HEK293 (cell line): ENCODE measurements around the gene HNRNPK.
A peak's percentile ranks its signal among the peaks of the same experiment; 100 is the strongest.

ENCODE experiments used
- BCL11A ChIP-seq: fragments of 450-650 bp; formaldehyde crosslinking; IDR thresholded peaks from 2 replicates; pipeline ENCODE4 v1.5.1; 2016; ENCODE audit warnings: low read depth, missing biosample characterization, missing genetic modification characterization
- BCL11B ChIP-seq: fragments of 450-650 bp; formaldehyde crosslinking; IDR thresholded peaks from 2 replicates; pipeline ENCODE4 v1.5.1; 2016; ENCODE audit warnings: low read depth, missing biosample characterization, missing genetic modification characterization
- GLIS1 ChIP-seq: fragments of 450-650 bp; formaldehyde crosslinking; IDR thresholded peaks from 2 replicates; pipeline ENCODE4 v1.5.1; 2016; ENCODE audit warnings: missing biosample characterization, missing genetic modification characterization
- HOXD13 ChIP-seq: sonication (generic); formaldehyde crosslinking; IDR thresholded peaks from 2 replicates; pipeline ENCODE4 v1.8.0; 2022; ENCODE audit warnings: missing genetic modification reagents, borderline replicate concordance
- KLF7 ChIP-seq: fragments of 450-650 bp; formaldehyde crosslinking; IDR thresholded peaks from 2 replicates; pipeline ENCODE4 v1.5.1; 2016; ENCODE audit warnings: missing biosample characterization, missing genetic modification characterization, borderline replicate concordance
- KLF8 ChIP-seq: fragments of 450-650 bp; formaldehyde crosslinking; IDR thresholded peaks from 2 replicates; pipeline ENCODE4 v1.5.1; 2016; ENCODE audit warnings: missing biosample characterization, missing genetic modification characterization
- REPIN1 ChIP-seq: fragments of 450-650 bp; formaldehyde crosslinking; IDR thresholded peaks from 2 replicates; pipeline ENCODE4 v1.5.1; 2017; ENCODE audit warnings: missing biosample characterization, missing genetic modification characterization, low read depth
- SP2 ChIP-seq: fragments of 450-650 bp; formaldehyde crosslinking; IDR thresholded peaks from 2 replicates; pipeline ENCODE4 v1.5.1; 2016; ENCODE audit warnings: missing biosample characterization, missing genetic modification characterization
- WT1 ChIP-seq: fragments of 450-650 bp; formaldehyde crosslinking; IDR thresholded peaks from 2 replicates; pipeline ENCODE4 v1.5.1; 2016; ENCODE audit warnings: missing biosample characterization, missing genetic modification characterization
- ZBTB20 ChIP-seq: fragments of 450-650 bp; formaldehyde crosslinking; IDR thresholded peaks from 2 replicates; pipeline ENCODE4 v1.5.1; 2016; ENCODE audit warnings: missing biosample characterization, missing genetic modification characterization
- ZNF174 ChIP-seq: fragments of 450-650 bp; formaldehyde crosslinking; IDR thresholded peaks from 2 replicates; pipeline ENCODE4 v1.5.0; 2017; ENCODE audit warnings: missing biosample characterization, mild to moderate bottlenecking, missing genetic modification characterization
- ZNF19 ChIP-seq: fragments of 450-650 bp; formaldehyde crosslinking; IDR thresholded peaks from 2 replicates; pipeline ENCODE4; 2016; ENCODE audit warnings: missing biosample characterization, missing genetic modification characterization, low read depth
- ZNF223 ChIP-seq: fragments of 450-650 bp; formaldehyde crosslinking; IDR thresholded peaks from 2 replicates; pipeline ENCODE4 v1.5.1; 2016; ENCODE audit warnings: missing biosample characterization, missing genetic modification characterization
- ZNF24 ChIP-seq: fragments of 450-650 bp; formaldehyde crosslinking; IDR thresholded peaks from 2 replicates; pipeline ENCODE4 v1.5.1; 2016; ENCODE audit warnings: missing biosample characterization, missing genetic modification characterization
- ZNF335 ChIP-seq: fragments of 450-650 bp; formaldehyde crosslinking; conservative IDR thresholded peaks from 2 replicates; pipeline ENCODE4 v1.5.1; 2016; ENCODE audit warnings: missing biosample characterization, missing genetic modification characterization
- ZNF394 ChIP-seq: fragments of 450-650 bp; formaldehyde crosslinking; IDR thresholded peaks from 2 replicates; pipeline ENCODE4 v1.5.1; 2016; ENCODE audit warnings: missing biosample characterization, missing genetic modification characterization, mild to moderate bottlenecking, moderate library complexity, borderline replicate concordance
- ZNF510 ChIP-seq: fragments of 450-650 bp; formaldehyde crosslinking; IDR thresholded peaks from 2 replicates; pipeline ENCODE4 v1.5.1; 2018; ENCODE audit warnings: mild to moderate bottlenecking, missing genetic modification characterization, missing biosample characterization; ENCODE audit not compliant: insufficient replicate concordance
- ZNF521 ChIP-seq: fragments of 450-650 bp; formaldehyde crosslinking; IDR thresholded peaks from 2 replicates; pipeline ENCODE4 v1.5.1; 2017; ENCODE audit warnings: missing biosample characterization, mild to moderate bottlenecking, missing genetic modification characterization
- ZNF561 ChIP-seq: fragments of 450-650 bp; IDR thresholded peaks from 2 replicates; pipeline ENCODE4 v1.5.1; 2018; ENCODE audit warnings: missing biosample characterization, missing genetic modification characterization, borderline replicate concordance
- ZNF629 ChIP-seq: fragments of 450-650 bp; formaldehyde crosslinking; IDR thresholded peaks from 2 replicates; pipeline ENCODE4 v1.5.1; 2017; ENCODE audit warnings: missing biosample characterization, missing genetic modification characterization
- ZNF701 ChIP-seq: fragments of 450-650 bp; formaldehyde crosslinking; IDR thresholded peaks from 2 replicates; pipeline ENCODE4 v1.5.1; 2016; ENCODE audit warnings: missing biosample characterization, missing genetic modification characterization
- ZNF777 ChIP-seq: fragments of 450-650 bp; formaldehyde crosslinking; IDR thresholded peaks from 2 replicates; pipeline ENCODE4 v1.5.1; 2017; ENCODE audit warnings: missing biosample characterization, missing genetic modification characterization, borderline replicate concordance
- ZNF830 ChIP-seq: fragments of 450-650 bp; IDR thresholded peaks from 2 replicates; pipeline ENCODE4 v1.5.0; 2018; ENCODE audit warnings: missing biosample characterization, missing genetic modification characterization, low read depth, mild to moderate bottlenecking, moderate library complexity
- ZSCAN16 ChIP-seq: fragments of 450-650 bp; formaldehyde crosslinking; IDR thresholded peaks from 2 replicates; pipeline ENCODE4 v1.5.1; 2016; ENCODE audit warnings: missing biosample characterization, missing genetic modification characterization
- TF ChIP-seq, protein P1 (sequence below): fragments of 450-650 bp; formaldehyde crosslinking; IDR thresholded peaks from 2 replicates; pipeline ENCODE4 v1.5.1; 2016; ENCODE audit warnings: missing biosample characterization, missing genetic modification characterization
- TF ChIP-seq, protein P2 (sequence below): fragments of 450-650 bp; formaldehyde crosslinking; IDR thresholded peaks from 2 replicates; pipeline ENCODE4 v1.5.1; 2016; ENCODE audit warnings: missing biosample characterization, missing genetic modification characterization, borderline replicate concordance
- TF ChIP-seq, protein P3 (sequence below): fragments of 450-650 bp; formaldehyde crosslinking; conservative IDR thresholded peaks from 2 replicates; pipeline ENCODE4 v1.5.1; 2016; ENCODE audit warnings: low read depth, missing biosample characterization, missing genetic modification characterization
- TF ChIP-seq, protein P4 (sequence below): fragments of 450-650 bp; formaldehyde crosslinking; IDR thresholded peaks from 2 replicates; pipeline ENCODE4 v1.5.1; 2016; ENCODE audit warnings: missing biosample characterization, missing genetic modification characterization
- TF ChIP-seq, protein P5 (sequence below): fragments of 450-650 bp; formaldehyde crosslinking; IDR thresholded peaks from 2 replicates; pipeline ENCODE4 v1.5.1; 2016; ENCODE audit warnings: missing biosample characterization, missing genetic modification characterization

HNRNPK gene

DNA sequence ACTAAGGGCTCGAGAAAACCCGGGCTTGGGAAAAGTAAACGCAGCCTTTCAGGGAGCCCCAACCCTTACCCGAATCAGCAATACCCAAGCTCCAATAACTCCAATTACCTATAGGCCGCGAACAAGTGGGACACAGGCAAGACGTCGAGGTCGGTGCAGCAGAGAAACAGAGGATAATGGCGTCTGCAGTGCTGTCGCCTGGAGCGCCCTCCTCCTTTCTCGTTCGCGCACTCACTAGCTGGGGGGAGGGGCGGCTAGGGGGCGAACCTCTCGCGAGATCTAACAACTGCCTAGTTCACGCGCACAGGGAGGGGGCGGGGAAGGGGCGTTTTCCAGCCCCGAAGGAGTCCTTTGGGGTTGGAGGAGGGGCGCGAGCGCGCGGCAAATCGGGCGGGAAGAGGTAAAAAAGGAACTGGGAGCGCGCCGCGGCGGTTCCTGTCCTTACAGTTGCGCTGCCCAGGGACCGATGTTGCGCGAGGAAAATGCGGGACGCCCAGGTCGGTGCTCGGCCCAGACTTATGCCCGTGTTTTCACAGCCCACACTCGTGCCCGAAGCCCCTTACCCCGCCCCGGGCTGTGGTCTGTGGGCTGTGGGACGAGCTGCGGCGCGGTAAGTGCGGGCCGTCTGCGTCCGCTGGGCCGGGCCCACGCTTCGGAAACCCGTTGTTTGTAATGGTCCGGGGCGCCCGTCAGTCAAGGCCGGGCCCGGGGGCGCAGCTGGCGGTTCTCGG lies 545 bp upstream of the HNRNPK start, which contains the start of gene RMI1 (continued):
- TF ChIP-seq, protein P1, sequence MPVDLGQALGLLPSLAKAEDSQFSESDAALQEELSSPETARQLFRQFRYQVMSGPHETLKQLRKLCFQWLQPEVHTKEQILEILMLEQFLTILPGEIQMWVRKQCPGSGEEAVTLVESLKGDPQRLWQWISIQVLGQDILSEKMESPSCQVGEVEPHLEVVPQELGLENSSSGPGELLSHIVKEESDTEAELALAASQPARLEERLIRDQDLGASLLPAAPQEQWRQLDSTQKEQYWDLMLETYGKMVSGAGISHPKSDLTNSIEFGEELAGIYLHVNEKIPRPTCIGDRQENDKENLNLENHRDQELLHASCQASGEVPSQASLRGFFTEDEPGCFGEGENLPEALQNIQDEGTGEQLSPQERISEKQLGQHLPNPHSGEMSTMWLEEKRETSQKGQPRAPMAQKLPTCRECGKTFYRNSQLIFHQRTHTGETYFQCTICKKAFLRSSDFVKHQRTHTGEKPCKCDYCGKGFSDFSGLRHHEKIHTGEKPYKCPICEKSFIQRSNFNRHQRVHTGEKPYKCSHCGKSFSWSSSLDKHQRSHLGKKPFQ (tag by site-specific recombination) = no peak
- no peak for TF ChIP-seq ZSCAN16 (tag by site-specific recombination)
- no peak for TF ChIP-seq ZNF561
- TF ChIP-seq, protein P2, sequence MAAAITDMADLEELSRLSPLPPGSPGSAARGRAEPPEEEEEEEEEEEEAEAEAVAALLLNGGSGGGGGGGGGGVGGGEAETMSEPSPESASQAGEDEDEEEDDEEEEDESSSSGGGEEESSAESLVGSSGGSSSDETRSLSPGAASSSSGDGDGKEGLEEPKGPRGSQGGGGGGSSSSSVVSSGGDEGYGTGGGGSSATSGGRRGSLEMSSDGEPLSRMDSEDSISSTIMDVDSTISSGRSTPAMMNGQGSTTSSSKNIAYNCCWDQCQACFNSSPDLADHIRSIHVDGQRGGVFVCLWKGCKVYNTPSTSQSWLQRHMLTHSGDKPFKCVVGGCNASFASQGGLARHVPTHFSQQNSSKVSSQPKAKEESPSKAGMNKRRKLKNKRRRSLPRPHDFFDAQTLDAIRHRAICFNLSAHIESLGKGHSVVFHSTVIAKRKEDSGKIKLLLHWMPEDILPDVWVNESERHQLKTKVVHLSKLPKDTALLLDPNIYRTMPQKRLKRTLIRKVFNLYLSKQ = no peak
- TF ChIP-seq ZNF521 (tag by site-specific recombination) = no peak
- no peak for TF ChIP-seq ZNF24
- TF ChIP-seq BCL11A (tag by site-specific recombination) = no peak
- TF ChIP-seq, protein P3, sequence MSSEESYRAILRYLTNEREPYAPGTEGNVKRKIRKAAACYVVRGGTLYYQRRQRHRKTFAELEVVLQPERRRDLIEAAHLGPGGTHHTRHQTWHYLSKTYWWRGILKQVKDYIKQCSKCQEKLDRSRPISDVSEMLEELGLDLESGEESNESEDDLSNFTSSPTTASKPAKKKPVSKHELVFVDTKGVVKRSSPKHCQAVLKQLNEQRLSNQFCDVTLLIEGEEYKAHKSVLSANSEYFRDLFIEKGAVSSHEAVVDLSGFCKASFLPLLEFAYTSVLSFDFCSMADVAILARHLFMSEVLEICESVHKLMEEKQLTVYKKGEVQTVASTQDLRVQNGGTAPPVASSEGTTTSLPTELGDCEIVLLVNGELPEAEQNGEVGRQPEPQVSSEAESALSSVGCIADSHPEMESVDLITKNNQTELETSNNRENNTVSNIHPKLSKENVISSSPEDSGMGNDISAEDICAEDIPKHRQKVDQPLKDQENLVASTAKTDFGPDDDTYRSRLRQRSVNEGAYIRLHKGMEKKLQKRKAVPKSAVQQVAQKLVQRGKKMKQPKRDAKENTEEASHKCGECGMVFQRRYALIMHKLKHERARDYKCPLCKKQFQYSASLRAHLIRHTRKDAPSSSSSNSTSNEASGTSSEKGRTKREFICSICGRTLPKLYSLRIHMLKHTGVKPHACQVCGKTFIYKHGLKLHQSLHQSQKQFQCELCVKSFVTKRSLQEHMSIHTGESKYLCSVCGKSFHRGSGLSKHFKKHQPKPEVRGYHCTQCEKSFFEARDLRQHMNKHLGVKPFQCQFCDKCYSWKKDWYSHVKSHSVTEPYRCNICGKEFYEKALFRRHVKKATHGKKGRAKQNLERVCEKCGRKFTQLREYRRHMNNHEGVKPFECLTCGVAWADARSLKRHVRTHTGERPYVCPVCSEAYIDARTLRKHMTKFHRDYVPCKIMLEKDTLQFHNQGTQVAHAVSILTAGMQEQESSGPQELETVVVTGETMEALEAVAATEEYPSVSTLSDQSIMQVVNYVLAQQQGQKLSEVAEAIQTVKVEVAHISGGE (tag by site-specific recombination) = 0 out of 2 replicates have a peak, but pooled peaks have one; percentile 30
- TF ChIP-seq, protein P4, sequence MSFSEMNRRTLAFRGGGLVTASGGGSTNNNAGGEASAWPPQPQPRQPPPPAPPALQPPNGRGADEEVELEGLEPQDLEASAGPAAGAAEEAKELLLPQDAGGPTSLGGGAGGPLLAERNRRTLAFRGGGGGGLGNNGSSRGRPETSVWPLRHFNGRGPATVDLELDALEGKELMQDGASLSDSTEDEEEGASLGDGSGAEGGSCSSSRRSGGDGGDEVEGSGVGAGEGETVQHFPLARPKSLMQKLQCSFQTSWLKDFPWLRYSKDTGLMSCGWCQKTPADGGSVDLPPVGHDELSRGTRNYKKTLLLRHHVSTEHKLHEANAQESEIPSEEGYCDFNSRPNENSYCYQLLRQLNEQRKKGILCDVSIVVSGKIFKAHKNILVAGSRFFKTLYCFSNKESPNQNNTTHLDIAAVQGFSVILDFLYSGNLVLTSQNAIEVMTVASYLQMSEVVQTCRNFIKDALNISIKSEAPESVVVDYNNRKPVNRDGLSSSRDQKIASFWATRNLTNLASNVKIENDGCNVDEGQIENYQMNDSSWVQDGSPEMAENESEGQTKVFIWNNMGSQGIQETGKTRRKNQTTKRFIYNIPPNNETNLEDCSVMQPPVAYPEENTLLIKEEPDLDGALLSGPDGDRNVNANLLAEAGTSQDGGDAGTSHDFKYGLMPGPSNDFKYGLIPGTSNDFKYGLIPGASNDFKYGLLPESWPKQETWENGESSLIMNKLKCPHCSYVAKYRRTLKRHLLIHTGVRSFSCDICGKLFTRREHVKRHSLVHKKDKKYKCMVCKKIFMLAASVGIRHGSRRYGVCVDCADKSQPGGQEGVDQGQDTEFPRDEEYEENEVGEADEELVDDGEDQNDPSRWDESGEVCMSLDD = no peak
- no peak for TF ChIP-seq HOXD13 (CRISPR knock-in tag)
- peak; percentile 38; the same call in 1 of the 2 replicates for TF ChIP-seq ZNF394 (tag by site-specific recombination)
- peak; percentile 56 for TF ChIP-seq ZNF629 (tag by site-specific recombination)
- peak; percentile 23; the same call in 1 of the 2 replicates for TF ChIP-seq GLIS1 (tag by site-specific recombination)
- no peak for TF ChIP-seq ZNF830 (tag by site-specific recombination)
- peak; percentile 60; the same call in 1 of the 2 replicates for TF ChIP-seq ZBTB20 (tag by site-specific recombination)
- TF ChIP-seq REPIN1 (tag by site-specific recombination) = no peak
- TF ChIP-seq, protein P5, sequence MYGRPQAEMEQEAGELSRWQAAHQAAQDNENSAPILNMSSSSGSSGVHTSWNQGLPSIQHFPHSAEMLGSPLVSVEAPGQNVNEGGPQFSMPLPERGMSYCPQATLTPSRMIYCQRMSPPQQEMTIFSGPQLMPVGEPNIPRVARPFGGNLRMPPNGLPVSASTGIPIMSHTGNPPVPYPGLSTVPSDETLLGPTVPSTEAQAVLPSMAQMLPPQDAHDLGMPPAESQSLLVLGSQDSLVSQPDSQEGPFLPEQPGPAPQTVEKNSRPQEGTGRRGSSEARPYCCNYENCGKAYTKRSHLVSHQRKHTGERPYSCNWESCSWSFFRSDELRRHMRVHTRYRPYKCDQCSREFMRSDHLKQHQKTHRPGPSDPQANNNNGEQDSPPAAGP = no peak
- no peak; the same call in 1 of the 2 replicates for TF ChIP-seq WT1
- TF ChIP-seq ZNF701 (tag by site-specific recombination) = no peak
- no peak for TF ChIP-seq ZNF223 (tag by site-specific recombination)
- no peak for TF ChIP-seq BCL11B
- no peak for TF ChIP-seq ZNF19 (tag by site-specific recombination)
- peak; percentile 65 for TF ChIP-seq ZNF335 (tag by site-specific recombination)
- TF ChIP-seq ZNF174 (tag by site-specific recombination) = no peak
- no peak for TF ChIP-seq ZNF510 (tag by site-specific recombination)
- no peak for TF ChIP-seq ZNF777 (tag by site-specific recombination)
- TF ChIP-seq KLF8 = peak; percentile 94
- TF ChIP-seq KLF7 = peak; percentile 88
- peak; percentile 61 for TF ChIP-seq SP2 (tag by site-specific recombination)
